GM19035 (cell line): ENCODE measurements around the gene RRP8.

Experiments
- ATAC-seq: cut with Tn5 transposase; IDR thresholded peaks from one replicate; pipeline ENCODE4 v1.9.1; 2021; ENCODE audit not compliant: unreplicated experiment

The RRP8 gene

GRCh38 chr11:6547177-6547576 lies 56.2 kb downstream of the RRP8 start:
- no peak for ATAC-seq

DNA sequence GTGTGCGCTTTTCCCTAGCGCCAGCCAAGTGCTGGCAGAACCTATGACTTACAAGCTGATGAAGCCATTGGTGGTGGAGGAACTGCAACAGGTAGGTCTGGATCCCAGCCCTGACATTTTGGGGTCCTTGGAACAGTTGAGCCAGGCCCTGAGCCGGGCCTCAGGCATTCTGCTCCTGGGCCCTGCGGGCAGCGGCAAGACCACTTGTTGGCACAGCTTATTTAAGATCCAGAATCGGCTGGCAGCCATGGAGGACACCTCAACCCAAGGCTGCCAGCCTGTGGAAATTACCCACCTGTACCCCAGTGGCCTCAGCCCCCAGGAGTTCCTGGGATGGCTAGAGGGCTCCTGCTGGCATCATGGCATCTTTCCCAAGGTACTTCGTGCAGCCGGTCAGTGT lies 56.7 kb downstream of the RRP8 start:
- ATAC-seq: no peak

GRCh38 chr11:6545917-6546605 lies 57.4 kb downstream of the RRP8 start:
- no peak for ATAC-seq
